Cardiac fibroblast (primary cell): ENCODE data around the gene PRF1.

Experiments
- DNase-seq, 2 donors: peaks; one replicate each; pipeline versions ENCODE4 v3.0.0 to v3.0.0-alpha.2; 2010; ENCODE audit warnings: low read depth in 2 of 2
- H3K4me3 ChIP-seq, 2 donors: replicated peaks in 1 of 2; 1 replicate in 1 of 2; 2 replicates in 1 of 2; pipeline ENCODE4 v1.5.1; 2011; ENCODE audit warnings: low read depth in 2 of 2, low read length in 2 of 2, mild to moderate bottlenecking in 2 of 2, moderate library complexity in 1 of 2
- TF ChIP-seq, protein P1 (sequence below): IDR thresholded peaks from one replicate; pipeline ENCODE4 v1.5.1; 2011; ENCODE audit warnings: low read depth, mild to moderate bottlenecking, low read length, inconsistent platforms

The PRF1 gene

DNA sequence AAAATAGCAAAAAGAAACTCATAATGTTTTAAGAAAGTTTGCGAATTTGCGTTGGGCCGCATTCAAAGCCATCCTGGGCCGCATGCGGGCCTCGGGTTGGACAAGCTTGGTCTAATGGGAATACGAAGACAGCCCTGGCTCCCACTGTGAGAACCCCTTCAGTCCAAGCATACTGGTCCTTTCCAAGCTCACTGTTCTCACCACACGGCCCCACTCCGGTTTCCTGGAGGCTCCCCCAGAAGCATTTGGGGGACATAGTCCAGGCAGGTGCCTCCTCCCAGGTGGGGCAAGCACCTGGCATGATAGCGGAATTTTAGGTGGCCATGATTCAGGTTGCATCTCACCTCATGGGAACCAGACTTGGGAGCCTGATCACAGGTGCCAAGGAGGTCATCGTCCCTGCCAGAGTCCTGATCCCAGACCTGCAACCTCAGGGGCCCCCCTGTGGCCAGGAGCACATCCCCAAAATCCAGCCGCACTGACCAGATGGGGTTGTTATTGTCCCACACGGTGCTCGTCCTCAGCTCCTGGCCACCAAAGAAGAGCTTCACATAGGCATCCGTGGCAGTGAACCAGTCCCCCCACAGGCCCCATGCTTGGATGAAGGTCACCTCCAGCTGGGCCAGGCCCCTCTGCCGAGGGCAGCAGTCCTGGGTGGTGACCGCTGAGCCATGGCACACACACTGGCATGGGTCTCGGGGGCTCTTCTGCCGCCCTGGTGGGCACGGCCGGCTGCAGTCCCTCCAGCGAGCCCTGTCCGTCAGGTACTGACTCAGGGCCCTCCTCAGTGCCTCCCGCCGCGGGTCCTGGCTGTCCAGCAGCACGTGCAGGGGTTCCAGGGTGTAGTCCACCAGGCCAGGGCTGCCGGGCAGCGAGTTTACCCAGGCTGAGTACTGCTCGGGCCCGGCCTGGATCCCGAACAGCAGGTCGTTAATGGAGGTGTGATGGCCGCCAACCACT is 4.4 kb downstream of the PRF1 start:
- no peak overlapping the region for H3K4me3 ChIP-seq
- DNase-seq: no peak
- TF ChIP-seq, protein P1, sequence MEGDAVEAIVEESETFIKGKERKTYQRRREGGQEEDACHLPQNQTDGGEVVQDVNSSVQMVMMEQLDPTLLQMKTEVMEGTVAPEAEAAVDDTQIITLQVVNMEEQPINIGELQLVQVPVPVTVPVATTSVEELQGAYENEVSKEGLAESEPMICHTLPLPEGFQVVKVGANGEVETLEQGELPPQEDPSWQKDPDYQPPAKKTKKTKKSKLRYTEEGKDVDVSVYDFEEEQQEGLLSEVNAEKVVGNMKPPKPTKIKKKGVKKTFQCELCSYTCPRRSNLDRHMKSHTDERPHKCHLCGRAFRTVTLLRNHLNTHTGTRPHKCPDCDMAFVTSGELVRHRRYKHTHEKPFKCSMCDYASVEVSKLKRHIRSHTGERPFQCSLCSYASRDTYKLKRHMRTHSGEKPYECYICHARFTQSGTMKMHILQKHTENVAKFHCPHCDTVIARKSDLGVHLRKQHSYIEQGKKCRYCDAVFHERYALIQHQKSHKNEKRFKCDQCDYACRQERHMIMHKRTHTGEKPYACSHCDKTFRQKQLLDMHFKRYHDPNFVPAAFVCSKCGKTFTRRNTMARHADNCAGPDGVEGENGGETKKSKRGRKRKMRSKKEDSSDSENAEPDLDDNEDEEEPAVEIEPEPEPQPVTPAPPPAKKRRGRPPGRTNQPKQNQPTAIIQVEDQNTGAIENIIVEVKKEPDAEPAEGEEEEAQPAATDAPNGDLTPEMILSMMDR: no peak

DNA sequence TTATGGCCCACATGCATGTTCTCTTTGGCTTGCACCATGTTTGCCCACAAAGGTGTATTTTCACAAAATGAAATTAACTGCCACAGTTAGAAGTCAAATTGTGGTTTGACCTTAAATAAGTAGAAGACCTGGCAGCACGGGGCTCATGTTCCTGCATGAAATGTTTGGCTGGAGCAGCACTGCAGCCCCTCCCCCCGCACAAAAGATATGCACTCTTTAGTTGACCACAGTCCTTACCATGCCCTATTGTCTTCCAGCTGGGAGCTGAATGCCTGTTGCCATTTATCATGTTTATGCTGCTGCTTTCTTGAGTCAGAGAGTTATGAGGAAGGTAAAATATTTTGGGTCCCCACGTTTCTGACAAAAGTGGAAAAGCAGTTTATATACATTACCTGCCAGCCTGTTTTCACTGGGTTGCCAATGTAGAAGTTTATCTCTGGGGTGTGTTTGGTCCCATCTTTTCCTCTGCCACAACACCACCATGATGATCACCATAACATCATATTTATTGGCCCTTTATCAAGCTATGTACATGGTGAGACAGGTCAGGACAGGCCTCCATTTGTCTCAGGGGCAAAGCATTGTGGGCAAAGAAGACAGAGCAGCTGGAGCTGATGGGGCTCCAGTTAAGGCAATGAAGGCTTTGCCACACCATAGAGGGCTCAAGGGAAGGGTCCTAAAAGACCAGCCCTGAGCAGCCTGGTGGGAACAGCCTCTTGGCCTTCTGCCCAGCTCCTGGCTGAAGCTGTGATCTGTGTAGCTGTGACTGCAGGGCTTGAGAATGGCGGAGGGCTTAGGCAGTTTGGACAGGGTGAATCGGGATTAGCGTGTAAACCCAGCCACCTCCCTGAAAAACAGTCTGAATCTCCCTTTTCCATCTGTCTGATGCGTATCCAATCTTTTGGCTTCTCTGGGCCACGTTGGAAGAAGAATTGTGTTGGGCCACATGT is 5.4 kb downstream of the PRF1 start:
- DNase-seq: no peak
- TF ChIP-seq, protein P1: no peak
- H3K4me3 ChIP-seq: no peak overlapping the region

DNA sequence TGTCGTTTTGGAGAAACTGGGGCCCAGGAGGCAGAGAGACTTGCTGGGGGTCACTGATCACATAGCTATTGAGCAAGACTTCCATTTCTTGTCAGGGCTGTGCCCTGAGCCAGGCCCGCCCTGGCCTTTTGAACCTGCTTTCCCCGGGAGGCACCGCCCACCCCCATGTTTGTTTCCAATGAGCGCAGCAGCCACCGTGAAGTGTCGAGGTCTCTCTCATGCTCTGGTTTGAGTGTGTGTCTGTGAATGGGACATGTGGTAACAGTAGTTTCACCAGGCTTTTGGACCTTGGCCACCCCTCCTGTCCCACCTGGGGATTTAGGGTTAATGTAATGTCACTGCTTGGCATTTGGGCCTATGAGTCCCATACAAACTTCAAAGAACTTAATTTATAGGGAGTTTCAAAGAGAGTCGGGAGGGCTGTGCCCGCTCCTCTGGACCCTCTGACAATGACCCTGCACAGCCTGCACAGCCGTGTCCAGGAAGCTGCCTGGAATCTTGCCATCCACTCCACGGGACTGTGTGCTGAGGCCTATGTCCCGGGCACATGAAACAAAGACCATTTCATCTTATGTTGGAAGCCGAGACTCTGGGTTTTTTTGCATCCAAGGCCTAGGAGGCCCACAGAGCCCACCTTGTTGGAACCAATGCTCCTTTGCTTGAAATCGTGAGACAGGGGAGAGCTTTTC is 6.3 kb downstream of the PRF1 start:
- TF ChIP-seq, protein P1: no peak
- DNase-seq: no peak
- H3K4me3 ChIP-seq: no peak overlapping the region

DNA sequence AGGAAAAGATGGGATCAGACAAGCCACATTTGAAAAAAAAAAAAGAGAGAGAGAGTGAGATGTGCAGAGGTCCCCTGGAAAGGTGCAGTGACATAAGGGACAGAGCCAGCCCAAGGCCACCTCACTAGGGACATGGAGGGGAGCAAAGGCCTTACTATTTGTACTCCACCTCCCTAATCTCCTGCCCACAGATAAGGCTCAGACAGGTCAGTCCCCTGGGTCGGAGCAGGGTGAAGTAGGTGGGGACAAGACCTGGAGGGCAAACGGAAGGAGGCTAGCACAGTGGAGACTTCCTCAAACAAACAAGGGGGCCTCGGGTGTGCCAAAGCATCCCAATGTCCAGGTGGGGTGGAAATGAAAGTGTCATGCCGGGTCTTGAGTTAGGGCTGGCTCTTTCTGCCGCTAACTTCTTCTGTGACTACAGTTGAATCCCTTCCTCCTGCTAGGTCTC is 7.0 kb downstream of the PRF1 start:
- DNase-seq: no peak
- no peak overlapping the region for H3K4me3 ChIP-seq
- TF ChIP-seq, protein P1: no peak

DNA sequence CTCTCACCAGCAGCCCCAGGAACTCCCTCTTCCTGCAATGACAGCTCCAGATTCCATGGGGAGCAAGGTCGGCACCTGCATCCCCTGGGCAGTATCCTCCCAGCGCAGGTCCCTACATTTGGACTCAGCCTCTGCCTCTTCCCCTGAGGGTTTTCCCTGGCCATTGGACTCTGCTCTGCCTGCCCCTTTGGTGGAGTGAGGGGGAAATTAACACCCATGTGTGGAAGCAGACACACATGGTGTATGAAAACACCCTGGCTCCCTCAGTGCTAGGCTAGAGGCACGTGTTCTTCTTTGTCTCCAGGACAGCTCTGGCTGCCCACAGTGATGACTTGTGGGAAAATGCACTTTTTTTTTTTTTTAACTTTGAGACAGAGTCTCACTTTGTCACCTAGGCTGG is 8.4 kb downstream of the PRF1 start:
- H3K4me3 ChIP-seq: no peak overlapping the region
- TF ChIP-seq, protein P1: no peak
- no peak for DNase-seq

DNA sequence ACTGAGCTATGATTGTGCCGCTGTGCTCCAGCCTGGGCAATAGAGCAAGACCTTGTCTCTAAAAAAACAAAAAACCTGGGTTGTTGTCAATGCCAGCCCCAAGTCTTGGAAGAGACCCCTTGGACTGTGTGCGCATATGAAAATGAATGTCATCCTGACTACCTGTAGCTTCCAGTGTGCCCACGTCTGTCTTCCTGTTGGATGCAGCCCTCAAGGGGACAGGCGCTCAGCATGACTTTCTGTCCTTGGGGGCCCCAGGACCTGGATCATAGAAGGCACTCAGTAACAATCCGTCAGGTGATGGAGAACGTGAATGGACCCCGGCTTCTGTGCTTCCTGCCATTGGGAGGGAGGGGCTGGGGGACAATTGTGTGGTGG is 9.0 kb downstream of the PRF1 start:
- DNase-seq: no peak
- TF ChIP-seq, protein P1: no peak

More for the DNA sequence above, 9.0 kb downstream of the PRF1 start:
- H3K4me3 ChIP-seq: no peak overlapping the region
